Activated CD4-positive, alpha-beta T cell treated with anti-CD3 and anti-CD28 coated beads, Interleukin-2, amount 10 ng/mL, durations not matched to agents 7 days and 5 days (primary cell): ENCODE data around the gene TBC1D22B. TPM values are rescaled to one million over a fixed set of nuclear protein-coding genes. Genes with fewer than 3 reads are reported as not detected.
"Not testable (repeated sequence)": the region's sequence is repeated elsewhere in the genome, so short reads cannot be mapped to it uniquely, and the experiment has no call there.

Source experiments
- CTCF ChIA-PET: fragments of 350-600 bp; sonication (Branson Sonifier 250); formaldehyde crosslinking; loops from one replicate; lab custom pipeline; 2021; ENCODE audit warnings: antibody characterized with exemption; lab: Charles Lee
- POLR2A ChIA-PET: fragments of 350-600 bp; sonication (Branson Sonifier 250); formaldehyde crosslinking; loops from one replicate; lab custom pipeline; 2021; ENCODE audit warnings: antibody characterized with exemption; lab: Charles Lee
- DNase-seq: peaks from one replicate; pipeline ENCODE4 v3.0.0-alpha.2; 2020
- H3K27ac Mint-ChIP-seq: one replicate; pipeline ENCODE4 v1.8.0; 2021; ENCODE audit warnings: mild to moderate bottlenecking, moderate library complexity, mixed read lengths
- H3K27me3 Mint-ChIP-seq: one replicate; pipeline ENCODE4 v1.8.0; 2021; ENCODE audit warnings: mixed read lengths
- H3K36me3 Mint-ChIP-seq: one replicate; pipeline ENCODE4 v1.8.0; 2021; ENCODE audit warnings: low read depth, mixed read lengths
- H3K4me1 Mint-ChIP-seq: one replicate; pipeline ENCODE4 v1.8.0; 2021; ENCODE audit warnings: mixed read lengths
- H3K4me3 Mint-ChIP-seq: one replicate; pipeline ENCODE4 v1.8.0; 2021; ENCODE audit warnings: mild to moderate bottlenecking, moderate library complexity, mixed read lengths
- H3K9me3 Mint-ChIP-seq: one replicate; pipeline ENCODE4 v1.8.0; 2021; ENCODE audit warnings: mixed read lengths
- total RNA-seq, 2 experiments: library from RNA; stranded (reverse); gene quantifications; one replicate each; pipeline ENCODE4 v1.2.3, GENCODE V29; 2021

TBC1D22B gene
- total RNA-seq, 2 experiments from 2014 or later, result 15.3 to 16.6 TPM

DNA sequence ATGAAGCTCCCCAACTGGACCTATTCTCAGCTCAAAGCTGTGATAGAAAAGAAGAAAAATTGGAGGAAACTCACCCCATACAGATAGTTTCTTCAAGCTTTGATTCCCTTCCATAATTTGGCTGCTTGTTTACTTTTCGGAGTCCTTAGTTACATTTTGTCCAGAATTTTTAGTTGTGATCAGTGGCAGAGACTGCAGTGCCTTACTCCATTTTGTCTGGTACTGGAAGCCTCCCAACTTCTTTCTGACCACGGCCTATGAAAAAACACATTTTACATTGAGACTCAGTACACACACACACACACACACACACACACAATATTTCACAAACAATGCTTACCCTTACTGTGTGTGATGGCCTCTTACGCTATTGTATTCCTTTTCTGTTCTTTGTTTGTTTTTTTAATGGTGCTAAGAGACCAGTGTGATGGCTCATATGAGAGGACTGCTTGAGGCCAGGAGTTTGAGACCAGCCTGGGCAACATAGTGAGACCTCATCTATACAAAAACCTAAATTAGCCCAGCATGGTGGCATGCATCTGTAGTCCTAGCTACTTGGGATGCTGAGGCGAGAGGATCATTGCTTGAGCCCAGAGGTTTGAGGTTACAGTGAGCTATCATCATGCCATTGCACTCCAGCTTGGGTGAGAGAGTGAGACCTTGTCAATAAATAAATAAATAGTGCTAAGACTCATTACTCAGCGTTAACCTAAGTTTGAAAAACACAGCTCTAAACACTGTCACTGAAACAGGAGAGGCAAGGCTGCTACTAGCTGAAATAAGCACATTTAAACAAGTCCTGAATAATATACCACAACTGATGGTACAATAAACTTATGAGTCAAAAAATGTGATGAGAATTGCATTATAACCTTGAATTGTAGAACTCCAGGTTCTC, 82.4 kb downstream of the TBC1D22B start:
- H3K4me3 Mint-ChIP-seq, result no peak overlapping the region
- no peak for DNase-seq
- H3K36me3 Mint-ChIP-seq, result no peaks in the 10 kb centered on the region
- ChIA-PET CTCF (no interaction called here), POLR2A (no interaction called here)
- no peak overlapping the region for H3K27ac Mint-ChIP-seq
- H3K27me3 Mint-ChIP-seq, result peaks cover 15% of the 10 kb centered on the region
- no peaks in the 10 kb centered on the region for H3K9me3 Mint-ChIP-seq
- no peaks in the 10 kb centered on the region for H3K4me1 Mint-ChIP-seq

DNA sequence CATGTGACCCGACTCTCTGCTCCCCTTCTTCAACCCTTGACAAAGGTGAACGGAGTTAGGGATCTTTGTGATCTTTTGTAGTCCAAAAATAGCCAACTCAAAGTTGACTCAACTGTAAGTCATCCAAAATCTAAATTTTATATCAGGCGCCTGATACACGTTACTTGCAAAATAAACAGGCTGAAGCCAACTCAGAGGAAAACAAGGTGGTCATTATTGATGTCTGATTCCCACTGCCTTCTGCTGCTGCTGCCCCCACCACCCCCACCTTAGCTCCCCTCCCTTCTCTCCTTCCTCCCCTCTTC, 83.0 kb downstream of the TBC1D22B start:
- ChIA-PET CTCF (no interaction called here), POLR2A (no interaction called here)
- Mint-ChIP-seq H3K27ac (no peak overlapping the region), H3K4me1 (no peaks in the 10 kb centered on the region), H3K36me3 (no peaks in the 10 kb centered on the region), H3K9me3 (no peaks in the 10 kb centered on the region), H3K4me3 (no peak overlapping the region), H3K27me3 (peaks cover 15% of the 10 kb centered on the region)
- no peak for DNase-seq

DNA sequence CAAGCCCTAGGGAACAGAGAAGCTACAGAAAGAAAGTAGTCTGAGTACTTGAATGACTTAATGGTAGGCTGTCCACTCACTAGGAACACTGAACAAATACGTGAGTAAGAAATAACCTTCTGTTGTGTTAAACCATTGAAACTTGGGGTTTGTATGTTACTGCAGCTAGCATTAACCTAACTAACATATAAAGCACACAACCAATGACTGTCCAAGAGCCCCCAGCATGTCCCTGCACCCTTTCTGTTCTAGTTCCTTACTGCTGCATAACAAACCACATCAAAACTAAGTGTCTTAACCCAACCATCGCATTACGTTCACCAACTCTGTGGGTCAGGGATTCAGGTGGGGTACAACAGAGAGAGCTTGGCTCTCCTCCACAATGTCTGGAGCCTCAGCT, 85.7 kb downstream of the TBC1D22B start:
- Mint-ChIP-seq H3K27me3 (peaks cover 20% of the 10 kb centered on the region), H3K27ac (no peak overlapping the region), H3K4me1 (no peaks in the 10 kb centered on the region), H3K9me3 (no peaks in the 10 kb centered on the region), H3K4me3 (no peak overlapping the region), H3K36me3 (no peaks in the 10 kb centered on the region)
- POLR2A ChIA-PET, result no interaction called here
- DNase-seq, result no peak
- CTCF ChIA-PET, result interaction anchor here (0.6 to 1.6 kb wide), 4 partner anchors 10 to 362 kb away, joined by 3 read pairs; no protein-coding TSS in a partner anchor

DNA sequence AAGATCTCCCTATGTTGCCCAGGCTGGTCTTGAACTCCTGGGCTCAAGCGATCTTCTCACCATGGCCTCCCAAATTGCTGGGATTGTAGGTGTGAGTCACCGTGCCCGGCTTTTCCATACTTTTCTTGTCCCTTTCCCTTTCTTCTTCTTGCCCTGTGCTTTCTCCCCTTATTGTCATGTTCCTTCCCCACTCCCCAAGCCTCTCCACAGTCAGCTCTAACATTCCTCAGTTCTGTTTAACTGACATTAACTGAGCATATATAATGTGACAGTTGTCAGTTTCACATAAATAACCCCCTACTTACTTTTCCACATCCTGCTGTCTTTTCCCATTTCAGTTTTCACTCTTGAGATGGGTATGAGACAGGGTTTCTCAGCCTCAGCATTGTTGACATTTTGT, 86.7 kb downstream of the TBC1D22B start:
- ChIA-PET CTCF (interaction anchor here (1.6 kb wide), 1 partner anchor 8 kb away, joined by 3 read pairs; no protein-coding TSS in a partner anchor), POLR2A (no interaction called here)
- no peaks in the 10 kb centered on the region for H3K36me3 Mint-ChIP-seq
- DNase-seq, result no peak
- peaks cover 20% of the 10 kb centered on the region for H3K27me3 Mint-ChIP-seq
- no peak overlapping the region for H3K4me3 Mint-ChIP-seq
- H3K9me3 Mint-ChIP-seq, result no peaks in the 10 kb centered on the region
- H3K4me1 Mint-ChIP-seq, result no peaks in the 10 kb centered on the region
- H3K27ac Mint-ChIP-seq, result no peak overlapping the region

DNA sequence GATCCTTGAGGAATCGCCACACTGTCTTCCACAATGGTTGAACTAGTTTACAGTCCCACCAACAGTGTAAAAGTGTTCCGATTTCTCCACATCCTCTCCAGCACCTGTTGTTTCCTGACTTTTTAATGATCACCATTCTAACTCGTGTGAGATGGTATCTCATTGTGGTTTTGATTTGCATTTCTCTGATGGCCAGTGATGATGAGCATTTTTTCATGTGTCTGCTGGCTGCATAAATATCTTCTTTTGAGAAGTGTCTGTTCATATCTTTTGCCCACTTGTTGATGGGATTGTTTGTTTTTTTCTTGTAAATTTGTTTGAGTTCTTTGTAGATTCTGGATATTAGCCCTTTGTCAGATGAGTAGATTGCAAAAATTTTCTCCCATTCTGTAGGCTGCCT, 88.2 kb downstream of the TBC1D22B start:
- H3K4me1 Mint-ChIP-seq, CTCF ChIA-PET, DNase-seq, H3K27ac Mint-ChIP-seq, H3K4me3 Mint-ChIP-seq, H3K9me3 Mint-ChIP-seq, H3K36me3 Mint-ChIP-seq, POLR2A ChIA-PET: not testable (repeated sequence)
- peaks cover 20% of the 10 kb centered on the region for H3K27me3 Mint-ChIP-seq

DNA sequence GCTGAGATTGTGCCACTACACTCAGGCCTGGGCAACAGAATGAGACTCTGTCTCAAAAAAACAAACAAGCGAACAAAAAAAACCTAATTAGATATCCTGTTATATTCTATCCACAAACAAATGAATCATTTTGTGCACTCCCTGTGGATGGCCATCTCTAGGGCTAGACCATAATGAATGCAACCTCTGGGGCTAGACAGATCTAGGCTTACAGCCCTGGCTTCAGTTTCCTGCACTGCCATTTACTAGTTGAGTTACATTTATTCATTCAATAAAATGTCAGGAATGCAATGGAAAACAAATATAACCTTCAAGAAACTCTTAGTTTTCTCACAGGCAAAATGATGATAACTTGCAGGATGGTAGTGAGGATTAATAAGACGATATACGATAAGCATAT, 89.6 kb downstream of the TBC1D22B start:
- POLR2A ChIA-PET, result interaction anchor here (0.6 kb wide), 1 partner anchor 85 kb away, joined by 3 read pairs; no protein-coding TSS in a partner anchor
- Mint-ChIP-seq H3K27ac (no peak overlapping the region), H3K27me3 (peaks cover 20% of the 10 kb centered on the region), H3K36me3 (no peaks in the 10 kb centered on the region), H3K4me3 (no peak overlapping the region), H3K9me3 (no peaks in the 10 kb centered on the region), H3K4me1 (no peaks in the 10 kb centered on the region)
- DNase-seq, result no peak
- CTCF ChIA-PET, result no interaction called here

DNA sequence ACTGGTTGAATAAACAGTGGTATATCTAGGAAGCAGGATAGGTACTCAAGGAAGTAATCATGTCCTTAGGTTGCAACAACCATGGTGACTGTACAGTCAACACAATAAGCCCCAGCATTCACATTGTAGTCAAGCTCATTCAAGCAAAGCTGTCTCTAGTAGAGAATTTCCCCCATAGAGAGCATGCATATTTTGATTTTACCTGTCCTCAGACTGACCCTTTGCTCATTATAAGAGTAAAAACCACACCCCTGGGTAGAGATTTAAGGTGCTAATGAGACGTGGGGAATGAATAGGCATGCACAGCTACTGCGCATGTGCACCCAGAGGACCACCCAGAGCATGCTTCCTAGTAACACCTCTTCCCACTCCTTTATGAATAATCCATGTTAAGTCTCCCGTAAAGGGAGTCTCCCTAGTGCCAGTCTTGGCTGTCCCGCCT, 90.1 kb downstream of the TBC1D22B start:
- peaks cover 20% of the 10 kb centered on the region for H3K27me3 Mint-ChIP-seq
- CTCF ChIA-PET, result no interaction called here
- no peak overlapping the region for H3K4me3 Mint-ChIP-seq
- no peaks in the 10 kb centered on the region for H3K36me3 Mint-ChIP-seq
- peaks cover 3% of the 10 kb centered on the region for H3K4me1 Mint-ChIP-seq
- H3K9me3 Mint-ChIP-seq, result no peaks in the 10 kb centered on the region
- DNase-seq, result no peak
- POLR2A ChIA-PET, result interaction anchor here (0.6 kb wide), 1 partner anchor 85 kb away, joined by 3 read pairs; no protein-coding TSS in a partner anchor
- H3K27ac Mint-ChIP-seq, result no peak overlapping the region

DNA sequence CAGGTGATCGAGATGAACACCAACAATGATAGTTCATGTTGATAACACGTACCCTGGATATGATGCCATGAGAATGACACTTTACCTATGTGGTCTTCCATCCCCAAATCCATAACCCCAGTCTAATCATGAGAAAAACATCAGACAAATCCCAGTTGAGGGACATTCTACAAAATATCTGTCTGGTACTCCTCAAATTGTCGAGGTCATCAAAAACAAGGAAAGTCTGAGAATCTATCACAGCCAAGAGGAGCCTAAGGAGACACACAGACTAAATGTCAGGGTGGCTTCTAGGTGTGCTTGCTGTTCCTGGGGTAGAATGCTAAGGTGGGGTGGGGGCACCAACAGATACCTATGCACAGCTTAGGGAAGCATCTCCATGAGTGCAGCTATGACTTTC, 93.5 kb downstream of the TBC1D22B start:
- no peak for DNase-seq
- ChIA-PET POLR2A (no interaction called here), CTCF (interaction anchor here (1.0 kb wide), 1 partner anchor 26 kb away, joined by 3 read pairs; no protein-coding TSS in a partner anchor)
- Mint-ChIP-seq H3K27me3 (peaks cover 5% of the 10 kb centered on the region), H3K36me3 (peaks cover 6% of the 10 kb centered on the region), H3K27ac (no peak overlapping the region), H3K4me3 (no peak overlapping the region), H3K4me1 (peaks cover 25% of the 10 kb centered on the region), H3K9me3 (no peaks in the 10 kb centered on the region)

DNA sequence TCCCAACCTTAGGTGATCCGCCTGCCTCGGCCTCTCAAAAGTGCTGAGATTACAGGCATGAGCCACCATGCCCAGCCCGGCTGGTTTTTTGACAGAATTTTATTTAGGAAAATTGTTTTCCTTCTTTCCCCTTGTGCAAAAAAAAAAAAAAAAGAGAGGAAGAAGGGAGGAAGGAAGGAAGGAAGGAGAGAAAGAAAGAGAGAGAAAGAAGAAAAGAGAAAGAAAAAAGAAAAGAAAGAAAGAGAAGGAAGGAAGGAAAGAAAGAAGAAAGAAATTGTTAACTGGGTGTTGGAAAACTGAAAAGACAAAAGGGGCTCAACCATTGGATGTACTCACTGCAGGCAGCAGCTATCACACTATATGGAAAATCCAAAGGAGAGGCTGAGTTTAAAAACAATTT, 94.8 kb downstream of the TBC1D22B start:
- no peak overlapping the region for H3K27ac Mint-ChIP-seq
- H3K4me1 Mint-ChIP-seq, result peaks cover 29% of the 10 kb centered on the region
- POLR2A ChIA-PET, result no interaction called here
- DNase-seq, result no peak
- H3K36me3 Mint-ChIP-seq, result peaks cover 6% of the 10 kb centered on the region
- H3K4me3 Mint-ChIP-seq, result peak overlapping the region; percentile 5
- no peaks in the 10 kb centered on the region for H3K9me3 Mint-ChIP-seq
- CTCF ChIA-PET, result interaction anchor here (1.0 kb wide), 1 partner anchor 9 kb away, joined by 3 read pairs; no protein-coding TSS in a partner anchor
- peaks cover 3% of the 10 kb centered on the region for H3K27me3 Mint-ChIP-seq

DNA sequence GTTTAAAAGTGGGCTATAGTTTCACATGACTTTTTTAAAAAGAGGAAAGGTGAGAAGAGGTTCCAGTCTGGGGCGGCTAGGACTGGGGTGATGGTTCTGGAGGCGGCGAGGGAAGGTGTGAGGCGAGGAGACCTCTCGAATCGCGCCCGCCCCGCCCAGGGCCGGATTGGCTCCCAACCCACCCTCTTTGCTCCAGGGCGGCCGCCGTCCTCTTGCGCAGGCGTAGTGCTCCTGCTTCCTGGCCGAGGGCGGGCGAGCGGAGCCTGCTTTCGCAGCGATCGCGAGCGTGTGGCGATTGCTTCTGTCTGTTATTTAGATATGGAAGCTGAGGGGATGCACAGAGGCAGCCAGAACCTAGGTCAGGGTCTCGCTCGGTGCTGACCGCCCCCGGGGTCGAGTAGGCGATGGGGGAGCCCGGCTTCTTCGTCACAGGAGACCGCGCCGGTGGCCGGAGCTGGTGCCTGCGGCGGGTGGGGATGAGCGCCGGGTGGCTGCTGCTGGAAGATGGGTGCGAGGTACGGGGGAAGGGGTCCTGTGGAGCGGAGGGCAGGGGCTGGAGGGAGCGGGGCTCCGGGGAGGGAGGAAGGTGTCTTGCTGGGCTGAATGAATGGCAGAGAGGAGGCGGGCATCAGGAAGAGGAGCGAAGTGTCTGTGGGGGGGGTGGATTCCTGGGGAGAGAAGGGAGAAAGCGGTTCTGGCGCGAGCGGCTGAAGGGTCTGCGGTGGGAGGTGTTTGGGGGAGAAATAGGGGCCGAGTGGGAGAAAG, 96.4 kb downstream of the TBC1D22B start, which contains the start of gene RNF8:
TSS of gene RNF8 (plus strand) at position 223 of the 765 bp plus-strand sequence. CDS start at position 405, 182 bp downstream.
- H3K4me3 Mint-ChIP-seq, result peak within 1 kb of the TSS; percentile 96
- H3K4me1 Mint-ChIP-seq, result peaks cover 33% of the 10 kb centered on the region
- peaks cover 9% of the 10 kb centered on the region for H3K36me3 Mint-ChIP-seq
- no peaks in the 10 kb centered on the region for H3K9me3 Mint-ChIP-seq
- no peaks in the 10 kb centered on the region for H3K27me3 Mint-ChIP-seq
- ChIA-PET CTCF (interaction anchor here (1.3 kb wide), 1 partner anchor 336 kb away, joined by 4 read pairs; no protein-coding TSS in a partner anchor), POLR2A (no interaction called here)
- peak within 1 kb of the TSS; percentile 91 for H3K27ac Mint-ChIP-seq
- peak; percentile 92 for DNase-seq

DNA sequence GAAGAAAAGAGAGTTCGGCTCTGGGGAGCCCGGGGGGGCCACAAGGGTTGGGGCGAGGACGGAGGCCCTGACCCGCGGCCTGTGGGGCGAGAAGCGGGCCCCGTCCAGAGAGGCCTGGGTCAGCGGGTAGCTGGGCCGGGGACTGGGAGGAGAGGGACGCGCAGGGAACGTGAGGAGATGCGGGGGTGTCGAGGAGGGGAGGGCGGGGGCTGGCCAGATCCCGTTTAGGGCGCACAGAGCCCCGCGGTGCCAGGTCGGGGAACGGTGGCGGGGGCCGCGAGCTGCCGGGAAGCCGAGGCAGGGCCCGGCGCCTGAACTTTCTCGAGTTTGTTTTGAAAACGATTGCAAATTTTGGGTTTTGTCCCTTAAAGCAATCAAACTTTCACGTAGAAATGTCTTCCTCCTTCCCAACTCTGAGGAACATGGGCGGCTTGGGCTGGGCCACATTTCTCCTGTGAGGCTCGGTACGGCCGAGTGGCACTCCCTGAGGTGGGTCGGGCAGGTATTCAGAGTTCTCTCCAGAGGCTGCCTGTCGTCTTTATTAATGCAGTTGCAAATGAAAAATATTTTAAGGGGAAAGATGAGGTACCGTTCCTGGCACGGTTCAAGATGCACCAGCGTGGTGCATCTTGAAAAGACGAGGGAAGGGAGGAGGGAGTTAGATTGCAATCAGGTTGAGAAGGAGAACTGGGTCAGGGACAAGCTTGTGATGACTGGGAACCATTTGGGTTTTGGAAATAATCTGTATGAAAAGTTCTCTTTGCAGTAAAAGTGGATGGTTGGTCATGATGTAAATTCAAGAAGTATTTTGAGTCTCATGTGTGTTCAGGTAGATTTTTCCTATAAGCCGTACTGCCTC, 97.2 kb downstream of the TBC1D22B start:
- peak; percentile 20 for DNase-seq
- CTCF ChIA-PET, result interaction anchor here (1.3 kb wide), 1 partner anchor 336 kb away, joined by 4 read pairs; no protein-coding TSS in a partner anchor
- Mint-ChIP-seq H3K27me3 (no peaks in the 10 kb centered on the region), H3K4me3 (peak overlapping the region; percentile 96), H3K9me3 (no peaks in the 10 kb centered on the region), H3K27ac (peak overlapping the region; percentile 91), H3K36me3 (peaks cover 9% of the 10 kb centered on the region), H3K4me1 (peaks cover 33% of the 10 kb centered on the region)
- POLR2A ChIA-PET, result no interaction called here

DNA sequence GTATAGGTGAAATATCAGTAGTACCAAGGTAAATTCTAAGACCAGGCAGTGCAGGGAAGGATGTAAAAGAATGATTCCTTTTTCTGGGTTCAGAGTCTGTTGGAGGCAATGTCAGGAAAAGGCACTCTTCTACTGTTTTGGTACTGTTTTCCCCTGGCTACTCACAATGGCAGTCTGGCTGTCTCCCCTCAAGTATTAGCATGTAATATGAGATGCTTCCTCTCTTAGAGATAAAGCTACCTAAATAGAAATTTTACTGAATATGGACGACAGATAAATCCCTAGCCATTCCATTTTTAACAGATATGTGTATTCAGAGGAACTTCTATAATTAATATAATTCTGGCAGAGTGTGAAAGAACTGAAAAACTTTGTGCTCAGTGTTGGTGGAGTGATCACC, 99.7 kb downstream of the TBC1D22B start:
- ChIA-PET CTCF (no interaction called here), POLR2A (interaction anchor here (0.7 kb wide), 1 partner anchor 15 kb away, joined by 3 read pairs; no protein-coding TSS in a partner anchor)
- Mint-ChIP-seq H3K4me1 (peaks cover 32% of the 10 kb centered on the region), H3K27me3 (no peaks in the 10 kb centered on the region), H3K4me3 (no peak overlapping the region), H3K9me3 (no peaks in the 10 kb centered on the region), H3K27ac (no peak overlapping the region), H3K36me3 (peaks cover 19% of the 10 kb centered on the region)
- no peak for DNase-seq
